ENCODE data around the gene TMEM183A.

- TF ChIP-seq SAFB (IDR thresholded peaks at IDR 0.05; ENCODE audit: borderline replicate concordance, low read depth, low read length) (no peak), SAP30 (IDR thresholded peaks at IDR 0.05; ENCODE audit: borderline replicate concordance, insufficient read depth, low read depth, low read length, poor library complexity, severe bottlenecking) (no peak), ZNF324 (CRISPR knock-in tag; IDR thresholded peaks at IDR 0.05) (no peak), SRSF7 (optimal IDR thresholded peaks at IDR 0.05; ENCODE audit: low read depth, low read length) (no peak), KDM4B (IDR thresholded peaks at IDR 0.05; ENCODE audit: borderline replicate concordance in 2 of 2, low read depth in 1 of 2) (no peak), BDP1 (IDR thresholded peaks at IDR 0.05; ENCODE audit: insufficient read depth, insufficient read length) (no peak), HDAC6 (IDR thresholded peaks at IDR 0.05; ENCODE audit: low read depth, low read length) (no peak), PHF8 (IDR thresholded peaks at IDR 0.05; ENCODE audit: borderline replicate concordance, low read length) (no peak), GATAD2B (IDR thresholded peaks at IDR 0.05; ENCODE audit: borderline replicate concordance) (no peak), ATF2 (CRISPR knock-in tag; IDR thresholded peaks at IDR 0.05) (no peak), STAT5B (CRISPR knock-in tag; IDR thresholded peaks at IDR 0.05) (no peak)
- TF ChIP-seq, protein P1, sequence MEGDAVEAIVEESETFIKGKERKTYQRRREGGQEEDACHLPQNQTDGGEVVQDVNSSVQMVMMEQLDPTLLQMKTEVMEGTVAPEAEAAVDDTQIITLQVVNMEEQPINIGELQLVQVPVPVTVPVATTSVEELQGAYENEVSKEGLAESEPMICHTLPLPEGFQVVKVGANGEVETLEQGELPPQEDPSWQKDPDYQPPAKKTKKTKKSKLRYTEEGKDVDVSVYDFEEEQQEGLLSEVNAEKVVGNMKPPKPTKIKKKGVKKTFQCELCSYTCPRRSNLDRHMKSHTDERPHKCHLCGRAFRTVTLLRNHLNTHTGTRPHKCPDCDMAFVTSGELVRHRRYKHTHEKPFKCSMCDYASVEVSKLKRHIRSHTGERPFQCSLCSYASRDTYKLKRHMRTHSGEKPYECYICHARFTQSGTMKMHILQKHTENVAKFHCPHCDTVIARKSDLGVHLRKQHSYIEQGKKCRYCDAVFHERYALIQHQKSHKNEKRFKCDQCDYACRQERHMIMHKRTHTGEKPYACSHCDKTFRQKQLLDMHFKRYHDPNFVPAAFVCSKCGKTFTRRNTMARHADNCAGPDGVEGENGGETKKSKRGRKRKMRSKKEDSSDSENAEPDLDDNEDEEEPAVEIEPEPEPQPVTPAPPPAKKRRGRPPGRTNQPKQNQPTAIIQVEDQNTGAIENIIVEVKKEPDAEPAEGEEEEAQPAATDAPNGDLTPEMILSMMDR (IDR thresholded peaks at IDR 0.05 in 2 of 3, conservative IDR thresholded peaks at IDR 0.05 in 1 of 3; ENCODE audit: insufficient read depth in 2 of 3, low read depth in 1 of 3, low read length in 3 of 3): no peak
Measured at GRCh38 chr1:202972046-202972445, 35.1 kb upstream of the TMEM183A start.
